ENCODE results near the gene TCF12.

DNA sequence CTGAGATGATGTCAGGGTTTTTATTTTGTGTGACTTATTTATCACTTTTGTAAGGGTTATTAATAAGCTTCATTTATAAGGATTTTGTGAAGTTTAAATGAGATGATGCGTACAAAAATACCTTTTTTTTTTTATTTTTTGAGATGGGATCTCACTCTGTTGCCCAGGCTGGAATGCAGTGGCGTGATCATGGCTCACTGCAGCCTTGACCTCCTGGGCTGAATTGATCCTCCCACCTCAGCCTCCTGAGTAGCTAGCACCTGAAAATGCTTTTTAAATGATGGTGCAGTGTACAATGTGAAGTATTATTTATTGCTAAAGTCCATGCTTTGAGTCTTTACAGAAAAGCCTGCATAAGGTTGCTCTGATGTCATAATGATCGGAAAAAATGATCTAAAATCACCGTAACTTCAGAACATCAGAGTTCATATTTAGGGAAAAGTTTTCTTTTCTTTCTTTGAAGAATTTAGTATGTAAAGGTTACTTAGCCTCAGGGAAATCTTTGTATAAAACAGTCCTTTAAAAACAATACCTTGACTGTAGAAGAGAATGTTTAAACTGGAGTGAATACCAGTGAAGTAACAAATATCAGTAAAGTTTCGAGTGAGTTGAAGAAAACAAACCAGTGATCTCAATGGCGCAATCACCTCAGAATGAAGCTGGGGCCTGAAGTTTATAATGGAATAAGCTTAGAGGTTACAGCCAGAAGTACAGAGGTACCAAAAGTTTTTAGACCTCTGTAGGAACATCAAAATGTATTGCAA lies 29.7 kb downstream of the TCF12 start:
- TF ChIP-seq POLR2A (IDR thresholded peaks at IDR 0.05): no peak
- TF ChIP-seq, protein P1, sequence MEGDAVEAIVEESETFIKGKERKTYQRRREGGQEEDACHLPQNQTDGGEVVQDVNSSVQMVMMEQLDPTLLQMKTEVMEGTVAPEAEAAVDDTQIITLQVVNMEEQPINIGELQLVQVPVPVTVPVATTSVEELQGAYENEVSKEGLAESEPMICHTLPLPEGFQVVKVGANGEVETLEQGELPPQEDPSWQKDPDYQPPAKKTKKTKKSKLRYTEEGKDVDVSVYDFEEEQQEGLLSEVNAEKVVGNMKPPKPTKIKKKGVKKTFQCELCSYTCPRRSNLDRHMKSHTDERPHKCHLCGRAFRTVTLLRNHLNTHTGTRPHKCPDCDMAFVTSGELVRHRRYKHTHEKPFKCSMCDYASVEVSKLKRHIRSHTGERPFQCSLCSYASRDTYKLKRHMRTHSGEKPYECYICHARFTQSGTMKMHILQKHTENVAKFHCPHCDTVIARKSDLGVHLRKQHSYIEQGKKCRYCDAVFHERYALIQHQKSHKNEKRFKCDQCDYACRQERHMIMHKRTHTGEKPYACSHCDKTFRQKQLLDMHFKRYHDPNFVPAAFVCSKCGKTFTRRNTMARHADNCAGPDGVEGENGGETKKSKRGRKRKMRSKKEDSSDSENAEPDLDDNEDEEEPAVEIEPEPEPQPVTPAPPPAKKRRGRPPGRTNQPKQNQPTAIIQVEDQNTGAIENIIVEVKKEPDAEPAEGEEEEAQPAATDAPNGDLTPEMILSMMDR (IDR thresholded peaks at IDR 0.05): no peak
